HG02678 (cell line): Measurements from ENCODE around the gene PLA2G15.
"Not testable (repeated sequence)": the region's sequence is repeated elsewhere in the genome, so short reads cannot be mapped to it uniquely, and the experiment has no call there.

ENCODE experiments used
- ATAC-seq: cut with Tn5 transposase; IDR thresholded peaks from one replicate; pipeline ENCODE4 v1.9.1; 2021; ENCODE audit warnings: mild to moderate bottlenecking, moderate library complexity; ENCODE audit not compliant: unreplicated experiment

PLA2G15 gene

DNA sequence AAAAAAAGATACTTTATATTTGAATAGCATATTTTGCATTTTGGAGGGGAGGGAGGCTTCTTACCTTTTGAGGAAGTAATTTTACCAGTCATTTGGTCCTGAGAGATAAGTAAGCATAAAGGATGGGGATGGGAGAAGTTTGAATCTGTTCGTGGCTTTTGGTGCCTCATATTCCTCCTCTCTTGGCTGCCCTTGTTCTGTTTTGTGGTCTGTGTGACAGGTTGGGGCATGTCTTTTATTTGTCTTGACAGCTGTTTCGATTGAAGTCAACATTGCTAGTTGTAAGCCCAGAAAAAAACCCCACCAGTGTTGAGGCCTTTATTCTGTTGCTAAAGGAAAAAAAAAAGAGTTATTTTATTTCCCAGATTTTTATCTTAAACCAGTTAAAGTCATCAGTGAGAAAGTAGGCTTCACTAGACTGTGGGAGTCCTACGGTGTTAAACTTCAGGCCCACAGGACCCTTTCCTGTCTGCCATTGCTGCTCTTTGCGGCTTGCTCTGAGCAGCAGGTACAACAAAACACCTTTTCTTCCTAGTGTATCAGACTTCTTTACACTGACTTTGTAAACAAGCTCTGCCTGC, 30.5 kb downstream of the PLA2G15 start:
- no peak for ATAC-seq

DNA sequence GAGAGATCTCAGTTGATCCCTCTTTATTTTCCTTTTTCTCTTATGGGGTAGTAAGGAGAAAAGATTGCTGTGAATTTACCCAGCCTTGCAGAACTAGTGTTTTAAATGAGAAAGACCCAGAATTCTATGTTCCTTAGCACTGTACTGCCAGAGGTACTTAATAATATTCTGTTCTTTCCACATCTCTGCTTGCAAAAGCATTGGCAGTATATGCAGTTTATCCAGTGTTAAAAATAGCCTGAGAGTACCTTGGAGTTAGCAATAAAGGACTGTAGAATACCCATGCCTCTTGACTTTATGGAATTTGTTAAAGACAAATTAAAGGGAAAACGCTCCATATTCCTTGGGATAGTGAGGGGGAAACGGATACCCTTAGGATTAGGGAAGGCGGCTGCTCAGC, 31.1 kb downstream of the PLA2G15 start:
- no peak for ATAC-seq

DNA sequence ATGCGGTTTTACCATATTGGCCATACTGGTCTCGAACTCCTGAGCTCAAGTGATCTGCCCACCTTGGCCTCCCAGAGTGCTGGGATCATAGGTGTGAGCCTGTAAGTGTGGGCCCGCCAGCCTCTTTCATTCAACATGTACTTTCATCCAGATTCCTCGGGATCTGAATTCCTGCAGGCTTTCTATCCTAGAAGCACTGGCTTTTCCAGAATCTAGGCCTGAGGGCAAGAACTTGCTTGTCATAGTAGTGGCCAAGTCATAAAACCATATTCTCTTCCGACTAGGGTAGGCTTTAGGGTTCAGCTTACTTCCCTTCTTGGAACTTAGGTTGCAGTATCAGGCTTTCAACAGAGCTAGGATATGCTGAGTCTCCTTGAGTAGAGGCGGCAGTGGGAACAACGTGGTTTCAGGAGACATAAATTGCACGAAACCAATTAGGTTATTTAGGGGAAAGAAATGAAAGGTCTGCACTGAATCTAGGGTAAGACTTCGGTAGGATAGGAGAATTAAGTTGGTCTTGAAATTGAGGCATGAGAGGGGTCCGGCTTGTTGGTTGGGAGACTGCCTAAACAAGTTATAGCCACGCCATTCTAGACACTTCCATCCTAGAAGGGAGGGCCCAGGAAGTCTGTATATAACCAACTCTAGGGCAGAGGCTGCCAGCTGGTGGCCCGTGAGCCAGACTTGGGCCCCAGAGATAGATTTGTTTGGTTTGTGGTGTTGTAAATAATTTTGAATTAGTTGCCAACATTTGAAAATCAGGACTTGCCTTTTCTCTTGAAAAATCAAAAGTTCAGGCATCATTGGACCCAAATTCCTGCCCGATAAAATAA, 34.8 kb downstream of the PLA2G15 start:
- ATAC-seq: no peak

DNA sequence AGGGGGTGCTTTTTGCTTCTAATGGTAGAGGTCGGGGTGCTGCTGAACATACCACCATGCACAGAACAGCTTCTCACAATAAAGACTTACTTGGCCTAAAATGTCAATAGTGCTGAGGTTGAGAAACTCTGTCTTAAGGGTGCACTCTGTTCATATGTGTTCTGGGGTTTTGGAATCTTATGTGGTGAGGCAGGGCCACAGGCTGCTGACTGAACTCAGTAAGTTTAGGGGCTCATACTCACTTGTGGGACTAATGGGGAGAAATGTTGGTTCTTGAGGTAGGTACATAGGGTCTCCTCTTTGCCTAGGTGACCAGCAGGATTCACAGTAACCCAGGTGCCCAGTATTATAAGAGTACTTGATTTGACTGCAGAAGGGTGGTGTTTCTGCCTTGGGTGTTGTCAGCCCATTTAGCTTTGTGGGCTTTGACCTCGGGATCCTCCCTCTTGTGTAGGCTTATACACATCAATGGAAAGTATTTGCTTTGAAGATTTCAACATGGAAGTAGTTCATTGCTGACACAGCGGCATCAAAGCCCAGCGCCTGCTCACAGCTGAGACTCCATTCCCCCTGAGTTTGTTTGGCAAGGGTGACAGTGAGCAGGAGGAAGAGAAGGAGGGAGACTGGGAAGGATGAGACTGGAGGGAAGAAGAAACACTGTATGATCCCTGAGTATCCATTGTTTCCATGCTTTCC, 36.3 kb downstream of the PLA2G15 start:
- ATAC-seq: no peak

DNA sequence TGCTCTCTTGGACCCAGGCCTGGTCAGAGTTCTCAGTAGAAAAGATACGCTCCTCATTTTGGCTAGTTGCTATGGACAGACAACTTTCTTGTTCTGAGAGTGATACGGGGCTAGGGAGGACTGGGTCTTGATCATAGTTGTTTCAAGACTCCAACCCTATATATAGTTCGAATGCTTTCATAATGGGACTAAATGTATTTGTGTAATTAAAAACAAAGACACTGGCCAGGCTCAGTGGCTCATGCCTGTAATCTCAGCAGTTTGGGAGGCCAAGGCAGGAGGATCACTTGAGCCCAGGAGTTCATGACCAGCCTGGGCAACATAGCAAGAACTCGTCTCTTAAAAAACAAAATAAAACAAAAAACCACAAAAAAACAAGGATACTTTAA, 36.9 kb downstream of the PLA2G15 start:
- no peak for ATAC-seq

- no peak for ATAC-seq
These were observed 38.2 kb downstream of the PLA2G15 start for GRCh38 chr16:68283346-68283745.

DNA sequence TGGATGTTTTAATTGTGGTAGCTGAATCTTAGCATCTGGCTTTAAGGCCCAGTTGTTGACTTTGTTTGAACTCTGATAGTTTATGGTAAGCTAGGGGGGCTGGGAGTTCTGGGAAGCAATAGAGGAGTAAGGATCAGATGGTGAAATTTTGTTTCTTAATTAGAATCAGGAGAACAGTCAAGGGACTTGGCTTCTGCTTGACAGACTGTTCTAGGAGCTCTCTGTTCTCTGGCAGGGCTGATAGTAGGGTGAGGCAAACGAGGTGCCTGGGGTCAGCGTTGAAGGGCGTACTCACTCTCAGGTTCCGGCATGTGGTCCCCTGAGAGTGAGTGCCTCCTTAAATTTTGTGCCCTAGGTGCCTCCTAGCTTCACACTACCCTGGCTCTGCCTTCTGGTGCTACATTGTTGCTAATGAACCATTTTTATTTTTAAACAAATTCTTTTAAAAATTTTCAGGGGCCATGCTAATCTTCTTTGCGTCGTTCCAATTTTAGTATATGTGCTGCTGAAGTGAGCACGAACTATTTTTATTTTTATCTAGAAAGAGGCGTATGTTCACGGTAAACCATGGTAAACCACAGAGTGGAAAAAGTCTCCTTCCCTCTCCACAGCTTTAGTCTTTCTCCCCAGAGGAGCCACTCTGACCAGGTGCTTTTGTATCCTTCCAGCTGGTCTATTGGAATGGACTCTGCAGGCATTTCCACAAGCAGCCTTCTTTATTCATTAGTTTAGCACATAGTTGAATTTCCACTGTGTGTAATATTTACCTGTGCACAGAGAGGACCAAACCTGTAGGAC, 38.8 kb downstream of the PLA2G15 start:
- ATAC-seq: peak; percentile 41

DNA sequence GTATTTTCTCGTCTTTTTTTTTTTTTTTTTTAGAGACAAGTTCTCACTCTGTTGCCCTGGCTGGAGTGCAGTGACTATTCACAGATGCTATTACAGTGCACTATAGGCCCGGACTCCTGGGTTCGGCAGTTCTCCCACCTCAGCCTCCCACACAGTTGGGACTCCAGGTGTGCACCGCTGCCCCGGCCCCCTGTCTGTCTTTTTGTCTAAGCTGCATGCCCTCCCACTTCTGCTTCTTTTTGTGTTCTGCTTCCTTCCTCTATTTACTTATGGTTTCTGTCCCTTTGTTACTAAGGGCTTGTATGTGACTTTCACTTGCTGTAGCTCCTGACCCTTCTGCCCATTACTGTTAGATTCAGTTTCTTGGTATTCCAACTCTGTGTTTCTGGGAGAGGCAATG, 39.7 kb downstream of the PLA2G15 start:
- peak; percentile 57 for ATAC-seq

DNA sequence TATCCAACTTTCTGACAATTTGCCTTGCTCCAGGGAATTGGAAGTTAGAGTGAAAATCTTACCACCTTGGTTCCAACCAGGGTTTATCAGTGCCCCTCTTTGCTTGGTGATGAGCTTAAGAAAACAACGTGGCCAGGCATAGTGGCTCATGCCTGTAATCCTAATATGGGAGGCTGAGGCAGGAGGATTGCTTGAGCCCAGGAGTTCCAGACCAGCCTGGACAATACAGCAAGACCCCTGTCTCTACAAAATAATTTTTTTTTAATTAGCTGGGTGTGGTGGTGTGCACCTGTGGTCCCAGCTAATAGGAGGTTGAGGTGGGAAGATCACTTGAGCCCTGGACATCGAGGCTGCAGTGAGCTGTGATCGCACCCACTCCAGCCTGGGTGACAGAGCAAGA, 40.5 kb downstream of the PLA2G15 start:
- ATAC-seq: no peak

DNA sequence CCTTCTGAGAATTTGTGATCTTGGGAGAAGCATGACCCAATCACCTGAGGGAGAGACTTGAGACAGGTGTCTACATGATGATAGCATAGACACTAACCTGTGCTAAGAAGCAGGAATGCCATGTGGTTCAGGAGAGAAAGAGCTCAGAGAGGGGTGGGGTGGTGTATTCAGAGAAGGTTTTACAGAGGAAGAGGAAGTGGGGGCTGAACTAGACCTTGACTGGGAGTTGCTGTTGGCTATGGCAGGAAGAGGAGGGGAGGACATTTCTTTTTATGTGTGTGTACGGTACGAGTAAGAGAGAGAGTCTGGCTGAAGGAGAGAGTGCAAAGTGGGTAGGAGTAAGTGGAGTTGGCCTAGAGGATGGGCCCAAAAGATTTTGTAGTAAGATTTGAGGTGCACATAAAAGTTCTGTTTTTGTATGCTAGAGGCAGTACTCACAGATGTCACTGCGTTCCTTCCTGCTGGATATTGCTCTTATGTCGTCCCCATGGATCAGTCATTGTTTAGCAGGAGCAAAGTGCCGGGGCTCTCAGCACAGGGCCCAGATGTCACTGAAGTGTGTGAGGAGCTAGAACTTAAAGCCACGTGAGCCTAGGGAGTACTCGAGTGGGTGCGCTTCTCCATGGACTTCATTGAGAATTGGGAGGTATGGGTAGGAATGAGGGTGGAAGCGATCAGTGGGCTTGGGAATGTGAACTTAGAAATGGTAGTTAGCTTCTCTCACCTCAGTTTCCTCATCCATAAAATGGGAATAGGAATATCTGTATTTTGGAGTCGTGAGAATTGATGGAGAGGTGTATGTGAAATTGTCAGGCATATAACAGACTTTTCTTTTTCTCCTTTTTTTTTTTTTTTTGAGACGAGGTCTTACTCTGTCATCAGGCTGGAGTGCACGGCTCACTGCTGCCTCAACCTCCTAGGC, 41.2 kb downstream of the PLA2G15 start:
- no peak for ATAC-seq

DNA sequence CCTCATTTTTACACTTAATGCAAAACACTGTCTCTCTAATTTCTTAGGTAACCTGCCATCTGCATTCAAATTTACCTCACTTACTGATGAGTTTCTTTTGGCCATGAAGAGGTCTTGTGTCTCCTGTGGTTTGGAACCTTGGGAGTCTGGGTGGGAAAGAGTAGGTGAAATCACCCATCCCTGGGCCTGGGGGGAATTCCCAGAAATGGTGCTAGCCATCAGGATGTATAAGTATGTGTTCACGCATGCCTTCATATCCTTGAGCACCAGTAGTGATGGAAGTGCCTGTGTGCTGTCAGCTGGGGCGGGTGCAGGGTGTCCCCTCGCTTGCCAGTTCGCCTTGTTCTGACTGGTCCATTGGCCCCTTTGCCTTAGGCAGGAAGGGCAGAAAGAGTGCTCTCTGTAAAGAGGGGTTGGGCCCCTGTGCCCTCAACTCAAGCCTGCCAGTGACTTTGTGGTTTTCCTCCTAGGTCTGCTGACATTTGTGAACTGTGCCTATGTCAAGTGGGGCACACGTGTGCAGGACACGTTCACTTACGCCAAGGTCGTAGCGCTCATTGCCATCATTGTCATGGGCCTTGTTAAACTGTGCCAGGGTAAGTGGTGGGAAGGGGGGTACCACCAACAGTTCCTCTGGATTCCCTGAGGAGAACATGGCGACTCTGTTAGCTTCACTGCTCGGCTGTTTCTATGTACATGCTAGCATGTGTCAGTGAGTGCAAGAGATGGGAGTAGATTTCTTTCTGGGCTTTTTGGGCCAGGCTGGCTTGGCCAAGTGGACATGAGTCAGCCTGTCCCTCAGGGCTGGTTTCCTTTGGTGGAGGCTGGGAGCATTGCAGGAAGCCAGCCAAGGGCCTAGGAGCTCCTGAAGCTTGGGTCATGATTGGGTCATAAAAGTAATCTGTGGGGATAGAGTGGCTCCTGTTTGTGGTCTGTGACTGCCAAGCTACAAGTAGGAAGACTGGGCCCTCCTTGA, 42.4 kb downstream of the PLA2G15 start:
- no peak for ATAC-seq

- ATAC-seq: no peak
These were observed 43.1 kb downstream of the PLA2G15 start for GRCh38 chr16:68288252-68288650.

GRCh38 chr16:68288796-68289195, 43.6 kb downstream of the PLA2G15 start:
- ATAC-seq: not testable (repeated sequence)

- no peak for ATAC-seq
These were observed 44.0 kb downstream of the PLA2G15 start for GRCh38 chr16:68289202-68289601.

DNA sequence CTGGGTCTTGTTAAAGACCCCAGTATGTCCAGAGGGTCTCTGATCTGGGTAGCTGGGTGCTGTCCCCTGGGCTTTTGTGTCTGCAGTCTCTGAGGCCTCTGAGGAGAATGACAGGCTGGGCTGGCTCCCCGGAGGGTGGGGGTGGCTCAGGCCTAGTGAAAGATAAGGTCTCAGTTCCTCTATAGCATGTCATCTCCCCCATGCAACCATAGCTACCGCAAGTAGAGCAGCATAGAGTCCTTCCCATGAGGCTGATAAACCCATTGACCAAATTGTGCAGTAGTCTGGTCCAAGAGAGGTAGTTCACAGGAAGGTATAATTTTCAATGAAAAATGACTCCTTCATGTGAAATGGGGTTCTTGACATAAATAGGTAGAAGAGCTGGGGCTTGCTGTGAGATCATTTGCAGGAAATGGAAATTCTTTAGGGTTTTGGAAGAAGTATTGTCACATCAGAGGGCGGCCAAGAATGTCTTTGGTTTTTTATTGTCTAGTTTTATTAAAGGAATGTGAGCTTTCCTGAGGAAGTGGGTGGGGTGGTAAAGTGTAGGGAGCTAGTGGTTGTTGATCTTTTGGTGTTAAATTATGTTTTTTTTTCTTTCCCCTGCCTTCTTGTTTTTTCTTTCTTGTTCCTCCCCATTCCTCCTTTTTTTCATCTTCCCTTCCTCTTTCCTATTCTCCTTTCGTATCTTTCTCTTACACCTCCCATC, 44.6 kb downstream of the PLA2G15 start:
- ATAC-seq: peak; percentile 83

DNA sequence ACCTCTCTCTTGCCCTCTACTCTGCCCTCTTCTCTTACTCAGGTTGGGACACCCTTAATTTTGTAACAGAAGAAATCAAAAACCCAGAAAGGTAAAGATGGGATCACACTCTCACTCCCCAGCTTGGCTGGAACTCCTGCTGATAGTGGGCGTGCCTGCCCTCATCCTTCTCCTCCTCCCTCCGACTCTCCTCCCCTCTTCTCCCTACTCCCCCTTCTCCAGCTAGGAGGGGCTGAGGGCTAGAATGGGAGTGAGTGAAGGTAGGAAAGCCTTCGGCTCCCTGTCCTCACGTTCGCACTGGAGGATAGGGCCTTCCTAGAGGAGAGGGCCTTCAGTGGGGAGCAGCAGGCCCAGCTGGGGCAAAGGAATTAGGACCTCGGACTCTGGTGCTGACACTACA, 45.3 kb downstream of the PLA2G15 start:
- ATAC-seq: no peak

DNA sequence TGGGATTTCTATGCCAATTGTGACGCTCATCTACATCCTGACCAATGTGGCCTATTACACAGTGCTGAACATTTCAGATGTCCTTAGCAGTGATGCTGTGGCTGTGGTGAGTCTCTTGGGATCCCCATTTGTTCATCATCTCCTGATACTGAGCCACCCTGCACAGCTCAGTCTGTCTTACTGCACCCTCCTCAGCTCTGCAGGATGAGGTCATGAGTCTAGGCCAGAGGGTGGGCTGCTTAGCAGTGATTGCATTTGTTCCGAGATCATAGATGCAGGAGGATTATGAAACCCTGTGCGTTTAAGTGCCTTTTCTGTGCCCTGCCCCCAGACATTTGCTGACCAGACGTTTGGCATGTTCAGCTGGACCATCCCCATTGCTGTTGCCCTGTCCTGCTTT, 46.1 kb downstream of the PLA2G15 start:
- ATAC-seq: no peak

- ATAC-seq: no peak
These were observed 47.3 kb downstream of the PLA2G15 start for GRCh38 chr16:68292425-68292824.
